H7 (cell line): ENCODE data around the gene NDRG2. TPM values are rescaled to one million over a fixed set of nuclear protein-coding genes. Genes with fewer than 3 reads are reported as not detected.
"Not testable (repeated sequence)": the region's sequence is repeated elsewhere in the genome, so short reads cannot be mapped to it uniquely, and the experiment has no call there.

ENCODE experiments used
- DNase-seq: peaks from one replicate; pipeline ENCODE4 v3.0.0; 2012
- H3K27me3 ChIP-seq: 2 replicates; pipeline ENCODE4 v1.6.0; 2011; ENCODE audit warnings: mild to moderate bottlenecking, low read length; ENCODE audit not compliant: control insufficient read depth, insufficient read depth
- H3K36me3 ChIP-seq: replicated peaks from 2 replicates; pipeline ENCODE4 v1.5.1; 2011; ENCODE audit warnings: low read length; ENCODE audit not compliant: control insufficient read depth, insufficient read depth
- H3K4me3 ChIP-seq: 2 replicates; pipeline ENCODE4 v1.5.1; 2011; ENCODE audit warnings: low read depth, mild to moderate bottlenecking, control low read depth, low read length, moderate library complexity; ENCODE audit not compliant: insufficient read depth
- total RNA-seq: library from RNA; depleted of rRNA; stranded (reverse); fragments of >200 nt; shearing (Covaris generic); gene quantifications from 2 replicates; pipeline ENCODE4 v1.2.3, GENCODE V29; 2014

Gene NDRG2
- total RNA-seq, 1 experiment from 2014 or later, result 21.5 TPM

- H3K36me3 ChIP-seq, result no peaks in the 10 kb centered on the region
- DNase-seq, result no peak
- H3K4me3 ChIP-seq, result no peak overlapping the region
- H3K27me3 ChIP-seq, result no peaks in the 10 kb centered on the region; the same call in 1 of the 2 replicates
These were observed 19.2 kb upstream of the NDRG2 start for GRCh38 chr14:21043974-21044618.

GRCh38 chr14:21043387-21043973 lies 18.6 kb upstream of the NDRG2 start:
- Histone ChIP-seq H3K36me3 (no peaks in the 10 kb centered on the region), H3K4me3 (no peak overlapping the region), H3K27me3 (no peaks in the 10 kb centered on the region; the same call in 1 of the 2 replicates)
- DNase-seq, result no peak

GRCh38 chr14:21042918-21043317 lies 18.1 kb upstream of the NDRG2 start:
- H3K36me3 ChIP-seq, result no peaks in the 10 kb centered on the region
- DNase-seq, result no peak
- no peaks in the 10 kb centered on the region; the same call in 1 of the 2 replicates for H3K27me3 ChIP-seq
- no peak overlapping the region for H3K4me3 ChIP-seq

- Histone ChIP-seq H3K27me3 (no peaks in the 10 kb centered on the region; the same call in 1 of the 2 replicates), H3K36me3 (no peaks in the 10 kb centered on the region), H3K4me3 (no peak within 1 kb of the TSS)
- DNase-seq, result no peak
These were observed 17.0 kb upstream of the NDRG2 start, which contains the start of gene RNASE7 for GRCh38 chr14:21041676-21042433. Gene RNASE7, plus strand, starts transcription at chr14:21042362. Its CDS starts 631 bp downstream, at chr14:21042993.

GRCh38 chr14:21040941-21041340 lies 16.1 kb upstream of the NDRG2 start:
- not testable (repeated sequence) for H3K36me3 ChIP-seq, H3K4me3 ChIP-seq, DNase-seq, H3K27me3 ChIP-seq

GRCh38 chr14:21040370-21040925 lies 15.6 kb upstream of the NDRG2 start:
- no peaks in the 10 kb centered on the region; the same call in 1 of the 2 replicates for H3K27me3 ChIP-seq
- H3K36me3 ChIP-seq, result no peaks in the 10 kb centered on the region

GRCh38 chr14:21039585-21040369 lies 14.9 kb upstream of the NDRG2 start:
- Histone ChIP-seq H3K4me3 (no peak overlapping the region), H3K36me3 (no peaks in the 10 kb centered on the region), H3K27me3 (no peaks in the 10 kb centered on the region; the same call in 1 of the 2 replicates)
- DNase-seq, result peak; percentile 75

More at GRCh38 chr14:21040370-21040925, 15.6 kb upstream of the NDRG2 start:
- no peak for DNase-seq
- no peak overlapping the region for H3K4me3 ChIP-seq

DNA sequence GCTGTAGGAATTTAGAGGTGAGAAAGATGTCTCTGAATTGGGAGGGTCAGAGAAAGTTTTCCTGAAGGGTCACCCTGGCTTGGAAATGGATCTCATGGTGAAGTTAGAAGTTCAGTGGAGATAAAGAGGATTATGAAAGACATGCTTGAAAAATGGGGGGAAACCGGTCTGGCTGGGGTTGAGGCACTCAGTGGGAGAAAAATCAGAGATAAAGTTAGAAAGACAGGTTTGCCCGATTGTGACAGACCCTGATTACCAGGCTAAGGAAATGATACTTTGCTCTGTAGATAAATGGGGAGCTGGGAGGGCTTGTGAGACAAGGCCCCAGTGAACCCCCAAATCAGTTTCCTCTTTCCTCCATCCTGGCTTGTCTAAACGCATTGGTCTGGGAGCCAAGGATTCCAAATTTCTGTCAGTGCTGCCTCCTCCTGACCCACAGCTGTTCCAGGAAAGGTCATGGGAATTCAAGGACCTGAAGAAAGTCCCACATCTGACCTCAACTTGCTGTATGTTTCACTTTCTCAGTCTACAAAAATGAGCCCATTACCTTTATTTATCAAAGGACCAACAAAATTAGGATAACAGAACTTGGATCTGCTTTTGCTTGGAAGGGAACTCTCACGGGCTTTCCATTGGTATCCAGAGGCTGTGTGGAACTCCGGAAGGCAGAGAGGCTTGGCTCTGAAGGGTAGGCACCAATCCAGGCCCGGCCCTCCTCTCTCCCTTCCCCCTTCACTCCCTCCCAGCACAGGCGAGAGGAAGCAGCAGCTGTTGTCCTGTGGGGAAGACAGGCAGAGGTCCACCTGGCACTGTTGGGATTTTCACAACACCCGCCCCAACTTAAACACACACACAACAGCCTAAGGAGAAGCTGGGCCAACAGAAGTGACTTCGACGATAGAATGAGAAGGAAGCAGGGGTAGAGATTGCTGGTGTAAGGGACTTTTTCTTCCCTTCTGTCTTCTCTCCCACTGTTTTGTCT lies 13.9 kb upstream of the NDRG2 start:
- Histone ChIP-seq H3K27me3 (no peaks in the 10 kb centered on the region; the same call in 1 of the 2 replicates), H3K36me3 (no peaks in the 10 kb centered on the region), H3K4me3 (no peak overlapping the region)
- peak; percentile 74 for DNase-seq

DNA sequence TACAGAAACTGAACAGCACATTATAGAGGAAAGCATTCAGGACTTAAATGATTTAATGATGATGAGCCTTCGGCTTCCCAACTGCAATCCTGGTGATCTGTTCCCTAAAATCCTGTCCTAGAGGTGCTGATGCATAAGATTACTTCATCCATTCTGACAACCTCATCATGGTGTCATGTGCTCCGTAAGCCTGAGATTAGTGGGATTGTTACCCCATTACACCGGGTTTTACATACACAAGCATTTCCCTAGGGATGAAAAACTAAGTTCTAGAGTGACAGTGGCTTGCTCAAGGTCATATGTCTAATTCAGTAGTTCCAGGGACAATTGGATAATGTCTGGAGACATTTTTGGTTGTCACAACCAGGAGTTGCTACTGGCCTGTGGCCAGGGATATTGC lies 12.3 kb upstream of the NDRG2 start:
- Histone ChIP-seq H3K36me3 (no peaks in the 10 kb centered on the region), H3K27me3 (no peaks in the 10 kb centered on the region)

GRCh38 chr14:21036751-21037150 lies 11.9 kb upstream of the NDRG2 start:
- Histone ChIP-seq H3K27me3 (no peaks in the 10 kb centered on the region), H3K36me3 (no peaks in the 10 kb centered on the region), H3K4me3 (no peak overlapping the region)
- no peak for DNase-seq

More for the DNA sequence above, 12.3 kb upstream of the NDRG2 start:
- DNase-seq, result no peak
- H3K4me3 ChIP-seq, result no peak overlapping the region

DNA sequence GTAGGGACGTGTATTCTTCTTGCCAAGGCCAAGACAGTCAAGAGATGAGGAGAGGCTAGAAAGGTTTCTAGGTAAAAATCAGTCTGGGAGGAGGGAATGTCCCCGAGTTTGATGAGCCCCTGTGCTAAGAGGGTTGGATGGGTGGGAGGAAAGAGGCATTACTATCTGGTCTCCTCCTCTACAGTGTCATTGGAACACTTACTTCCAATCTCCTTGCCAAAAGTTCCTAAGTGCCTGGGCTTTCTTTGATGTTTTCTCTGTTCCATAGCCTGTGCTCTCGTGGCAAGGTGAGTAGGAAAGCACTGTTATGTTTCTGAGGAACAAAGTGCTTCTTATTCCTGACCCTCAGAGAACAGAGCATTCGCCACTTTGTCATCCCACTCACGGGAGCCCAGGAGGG lies 9.8 kb upstream of the NDRG2 start, which contains the start of gene RNASE13:
Gene RNASE13 (minus strand): TSS at position 101 of the 400 bp plus-strand sequence. CDS start 519 bp downstream, outside the sequence.
- Histone ChIP-seq H3K36me3 (no peaks in the 10 kb centered on the region), H3K4me3 (no peak within 1 kb of the TSS), H3K27me3 (no peaks in the 10 kb centered on the region; the same call in 1 of the 2 replicates)
- no peak for DNase-seq

DNA sequence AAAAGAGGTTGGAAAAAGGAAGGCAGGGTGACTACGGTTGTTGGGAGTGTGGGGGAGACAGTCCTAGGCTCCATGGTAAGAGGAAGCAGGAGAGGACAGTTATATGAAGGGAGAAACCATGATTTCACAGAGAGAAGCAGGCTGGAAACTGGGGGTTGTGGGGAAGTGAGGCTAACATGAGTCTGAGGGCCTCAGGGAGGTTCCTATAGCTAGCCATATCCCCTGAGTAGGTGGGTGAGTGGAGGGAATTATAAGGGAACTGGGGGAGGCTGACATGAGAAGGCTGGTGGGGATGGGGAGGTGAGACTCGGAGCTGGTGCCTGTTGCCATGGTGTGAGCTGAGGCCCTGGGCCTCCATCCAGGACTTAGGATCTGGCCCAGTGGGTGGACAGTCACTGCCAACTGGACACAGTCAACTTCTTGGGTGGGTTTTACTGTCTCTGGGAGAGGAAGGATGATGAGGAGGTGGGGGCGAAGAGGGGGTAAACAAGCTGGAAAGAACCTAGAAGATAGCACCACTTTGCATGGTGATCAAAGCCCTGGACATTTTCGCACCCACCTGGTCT lies 8.4 kb upstream of the NDRG2 start:
- Histone ChIP-seq H3K4me3 (no peak overlapping the region), H3K27me3 (no peaks in the 10 kb centered on the region; the same call in 1 of the 2 replicates), H3K36me3 (no peaks in the 10 kb centered on the region)
- DNase-seq, result no peak
